Prostate gland (tissue), 2 donors: ENCODE measurements around the gene SCLY. TPM values are rescaled to one million over a fixed set of nuclear protein-coding genes. Genes with fewer than 3 reads are reported as not detected.
"Not testable (repeated sequence)": the region's sequence is repeated elsewhere in the genome, so short reads cannot be mapped to it uniquely, and the experiment has no call there.

Experiments
- DNase-seq: peaks from one replicate; pipeline ENCODE4 v3.0.0-alpha.2; 2019; ENCODE audit warnings: low spot score
- H3K27ac ChIP-seq, 2 donors: fragments of 200-600 bp; sonication (generic); 2 replicates each; pipeline ENCODE4 v1.5.1; 2017 to 2019
- H3K27me3 ChIP-seq: fragments of 200-600 bp; sonication (generic); replicated peaks from 2 replicates; pipeline ENCODE4 v1.5.1; 2019; ENCODE audit not compliant: insufficient read depth
- H3K36me3 ChIP-seq, 2 donors: fragments of 200-600 bp; sonication (generic); 1 replicate in 1 of 2; 2 replicates in 1 of 2; pipeline versions ENCODE4 v1.5.1 to v1.8.1; 2017 to 2019
- H3K4me1 ChIP-seq: fragments of 200-600 bp; sonication (generic); replicated peaks from 2 replicates; pipeline ENCODE4 v1.5.1; 2019
- H3K4me3 ChIP-seq, 2 donors: fragments of 200-600 bp; sonication (generic); 2 replicates each; pipeline ENCODE4 v1.5.1; 2017 to 2019
- H3K9me3 ChIP-seq: fragments of 200-600 bp; sonication (generic); 2 replicates; pipeline ENCODE4 v1.5.1; 2017
- POLR2A ChIP-seq: fragments of 450-650 bp; IDR thresholded peaks from one replicate; pipeline ENCODE4 v1.6.1; 2016; ENCODE audit warnings: antibody characterized with exemption, mild to moderate bottlenecking
- POLR2AphosphoS5 ChIP-seq: sonication (generic); formaldehyde crosslinking; IDR thresholded peaks from one replicate; pipeline ENCODE4 v1.6.1; 2017; ENCODE audit warnings: antibody characterized with exemption
- WGBS: methylation state at CpG from one replicate; pipeline ENCODE4 v1.1.5; 2018; 5-methylcytosine and 5-hydroxymethylcytosine counted together
- intact Hi-C: fragments of 100-400 bp; cut with DNase I; formaldehyde crosslinking; loops from one replicate; pipeline ENCODE4 v1.14.2; 2022
- total RNA-seq, 2 donors: library from RNA; depleted of rRNA; stranded (reverse); fragments of >200 nt; gene quantifications; one replicate each; pipeline ENCODE4 v1.1.0, GENCODE V29; 2016
- TF ChIP-seq, protein P1 (sequence below), 4 experiments: fragments of 200-600 bp in 2 of 4; fragments of 450-650 bp in 2 of 4; sonication (generic) in 2 of 4; IDR thresholded peaks; 1 replicate in 3 of 4; 2 replicates in 1 of 4; pipeline ENCODE4 v1.5.1; 2016 to 2019; ENCODE audit warnings: antibody characterized with exemption in 4 of 4, mild to moderate bottlenecking in 2 of 4, moderate library complexity in 2 of 4

The SCLY gene
- total RNA-seq, 2 donors from 2014 or later: 11.5 to 16.1 TPM

DNA sequence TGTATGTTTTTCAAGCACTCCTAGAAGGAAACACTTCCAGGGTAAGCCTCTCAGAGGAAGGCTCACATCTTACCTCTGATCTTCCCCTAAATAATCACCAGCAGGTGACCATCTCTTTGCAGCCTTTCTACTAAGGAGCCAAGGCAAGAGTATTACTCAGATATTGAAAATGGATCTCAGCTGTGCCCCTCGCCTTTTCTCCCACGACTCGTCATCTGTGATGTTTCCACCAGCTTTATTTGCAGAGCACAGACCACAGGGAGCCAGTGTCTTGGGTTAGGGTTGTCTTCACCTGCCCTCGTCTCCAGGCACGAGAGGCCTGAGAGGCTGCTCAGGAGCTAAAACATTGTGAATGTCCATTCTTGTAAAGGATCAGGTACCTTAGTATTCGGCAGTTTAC is 16.9 kb upstream of the SCLY start:
- Histone ChIP-seq H3K4me3 (no peak overlapping the region), H3K36me3 (no peaks in the 10 kb centered on the region), H3K27me3 (no peaks in the 10 kb centered on the region), H3K27ac (no peak overlapping the region), H3K9me3 (no peaks in the 10 kb centered on the region), H3K4me1 (no peaks in the 10 kb centered on the region)
- intact Hi-C loops: no loop called here
- TF ChIP-seq POLR2A: no peak
- no peak for DNase-seq
- WGBS: 96% methylated on average over 6 of the region's 6 CpGs

- H3K4me3 ChIP-seq: no peak overlapping the region
- H3K36me3 ChIP-seq: no peaks in the 10 kb centered on the region
- no peaks in the 10 kb centered on the region for H3K9me3 ChIP-seq
- no peak for TF ChIP-seq POLR2A
- no peak for TF ChIP-seq POLR2AphosphoS5
- TF ChIP-seq, protein P1, sequence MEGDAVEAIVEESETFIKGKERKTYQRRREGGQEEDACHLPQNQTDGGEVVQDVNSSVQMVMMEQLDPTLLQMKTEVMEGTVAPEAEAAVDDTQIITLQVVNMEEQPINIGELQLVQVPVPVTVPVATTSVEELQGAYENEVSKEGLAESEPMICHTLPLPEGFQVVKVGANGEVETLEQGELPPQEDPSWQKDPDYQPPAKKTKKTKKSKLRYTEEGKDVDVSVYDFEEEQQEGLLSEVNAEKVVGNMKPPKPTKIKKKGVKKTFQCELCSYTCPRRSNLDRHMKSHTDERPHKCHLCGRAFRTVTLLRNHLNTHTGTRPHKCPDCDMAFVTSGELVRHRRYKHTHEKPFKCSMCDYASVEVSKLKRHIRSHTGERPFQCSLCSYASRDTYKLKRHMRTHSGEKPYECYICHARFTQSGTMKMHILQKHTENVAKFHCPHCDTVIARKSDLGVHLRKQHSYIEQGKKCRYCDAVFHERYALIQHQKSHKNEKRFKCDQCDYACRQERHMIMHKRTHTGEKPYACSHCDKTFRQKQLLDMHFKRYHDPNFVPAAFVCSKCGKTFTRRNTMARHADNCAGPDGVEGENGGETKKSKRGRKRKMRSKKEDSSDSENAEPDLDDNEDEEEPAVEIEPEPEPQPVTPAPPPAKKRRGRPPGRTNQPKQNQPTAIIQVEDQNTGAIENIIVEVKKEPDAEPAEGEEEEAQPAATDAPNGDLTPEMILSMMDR (IDR thresholded peaks at IDR 0.05): no peak
- DNase-seq: no peak
- intact Hi-C loops: no loop called here
- H3K4me1 ChIP-seq: no peaks in the 10 kb centered on the region
- no peak overlapping the region for H3K27ac ChIP-seq
- no peaks in the 10 kb centered on the region for H3K27me3 ChIP-seq
Measured at GRCh38 chr2:238045575-238045974, 15.2 kb upstream of the SCLY start.

GRCh38 chr2:238046725-238047270 is 14.0 kb upstream of the SCLY start:
- no peaks in the 10 kb centered on the region for H3K36me3 ChIP-seq
- WGBS: 90% methylated on average over 2 of the region's 2 CpGs
- DNase-seq: no peak
- TF ChIP-seq POLR2AphosphoS5 (no peak), POLR2A (no peak)
- TF ChIP-seq, protein P1 (IDR thresholded peaks at IDR 0.05): no peak
- H3K27ac ChIP-seq: no peak overlapping the region
- H3K4me3 ChIP-seq: no peak overlapping the region
- H3K4me1 ChIP-seq: no peaks in the 10 kb centered on the region
- H3K9me3 ChIP-seq: no peaks in the 10 kb centered on the region
- intact Hi-C loops: no loop called here
- no peaks in the 10 kb centered on the region for H3K27me3 ChIP-seq

- Histone ChIP-seq H3K27ac (no peak overlapping the region), H3K9me3 (no peaks in the 10 kb centered on the region), H3K4me1 (no peaks in the 10 kb centered on the region), H3K27me3 (no peaks in the 10 kb centered on the region), H3K4me3 (no peak overlapping the region), H3K36me3 (no peaks in the 10 kb centered on the region)
- DNase-seq: no peak
- intact Hi-C loops: no loop called here
- TF ChIP-seq POLR2A: no peak
- no peak for TF ChIP-seq POLR2AphosphoS5
- TF ChIP-seq, protein P1 (IDR thresholded peaks at IDR 0.05): no peak
- WGBS: 78% methylated on average over 2 of the region's 2 CpGs
Measured at GRCh38 chr2:238053191-238053776, 7.5 kb upstream of the SCLY start.

- no peak for DNase-seq
- TF ChIP-seq POLR2A (no peak), POLR2AphosphoS5 (no peak)
- TF ChIP-seq, protein P1 (IDR thresholded peaks at IDR 0.05): no peak
- intact Hi-C loops: no loop called here
- 80% methylated on average over 3 of the region's 3 CpGs for WGBS
- Histone ChIP-seq H3K9me3 (no peaks in the 10 kb centered on the region), H3K4me3 (no peak overlapping the region), H3K27me3 (no peaks in the 10 kb centered on the region), H3K4me1 (no peaks in the 10 kb centered on the region), H3K36me3 (no peaks in the 10 kb centered on the region), H3K27ac (no peak overlapping the region)
Measured at GRCh38 chr2:238055841-238056240, 5.0 kb upstream of the SCLY start.

GRCh38 chr2:238057696-238058575 is 2.9 kb upstream of the SCLY start:
- H3K9me3 ChIP-seq, DNase-seq, H3K36me3 ChIP-seq, intact Hi-C loops, H3K4me3 ChIP-seq, H3K27me3 ChIP-seq, H3K27ac ChIP-seq, H3K4me1 ChIP-seq: not testable (repeated sequence)
- WGBS: 90% methylated on average over 32 of the region's 44 CpGs
